HepG2 (cell line): ENCODE data around the gene CCL17. TPM values are rescaled to one million over a fixed set of nuclear protein-coding genes. Genes with fewer than 3 reads are reported as not detected.

Experiments
- AKAP8 ChIP-seq: sonication (generic); formaldehyde crosslinking; IDR thresholded peaks from 2 replicates; pipeline ENCODE4 v1.5.1; 2020; ENCODE audit warnings: mild to moderate bottlenecking, missing genetic modification reagents
- CBFB ChIP-seq: sonication (generic); formaldehyde crosslinking; IDR thresholded peaks from 2 replicates; pipeline ENCODE4 v1.4.0; 2020; ENCODE audit warnings: missing genetic modification reagents
- DNMT3B ChIP-seq: conservative IDR thresholded peaks from 2 replicates; pipeline ENCODE4 v1.6.1; 2016; ENCODE audit warnings: missing biosample characterization, control low read depth
- EP300 ChIP-seq, 3 experiments: sonication (generic) in 1 of 3; formaldehyde crosslinking in 1 of 3; IDR thresholded peaks; 2 replicates each; pipeline versions ENCODE4 v1.5.1 to v1.6.1; 2011 to 2020; ENCODE audit warnings: low read depth in 2 of 3, low read length in 2 of 3, borderline replicate concordance in 1 of 3, improper control_type of control experiment in 1 of 3, mild to moderate bottlenecking in 1 of 3, missing genetic modification reagents in 1 of 3, moderate library complexity in 1 of 3
- GTF2F1 ChIP-seq: fragments of 150-350 bp; IDR thresholded peaks from 2 replicates; pipeline ENCODE4 v1.6.1; 2014; ENCODE audit warnings: low read length
- NFIC ChIP-seq: IDR thresholded peaks from 2 replicates; pipeline ENCODE4 v1.6.1; 2012; ENCODE audit warnings: mild to moderate bottlenecking, low read length, inconsistent platforms
- NONO ChIP-seq, 2 experiments: fragments of 450-650 bp in 1 of 2; sonication (generic) in 1 of 2; formaldehyde crosslinking in 1 of 2; IDR thresholded peaks in 1 of 2; conservative IDR thresholded peaks in 1 of 2; 2 replicates each; pipeline versions ENCODE4 v1.6.1 to v1.8.0; 2017 to 2022; ENCODE audit warnings: mild to moderate bottlenecking in 1 of 2, missing genetic modification reagents in 1 of 2, moderate library complexity in 1 of 2
- PHF5A ChIP-seq: IDR thresholded peaks from one replicate; pipeline ENCODE4 v1.6.1; 2018; ENCODE audit warnings: low read depth, missing genetic modification reagents; ENCODE audit not compliant: unreplicated experiment
- POLR2AphosphoS2 ChIP-seq: IDR thresholded peaks from 2 replicates; pipeline ENCODE4 v1.6.1; 2011; ENCODE audit warnings: low read depth, low read length, improper control_type of control experiment
- POLR2AphosphoS5 ChIP-seq: IDR thresholded peaks from 2 replicates; pipeline ENCODE4 v1.6.1; 2012; ENCODE audit warnings: low read depth, low read length
- ZC3H13 ChIP-seq: sonication (generic); formaldehyde crosslinking; IDR thresholded peaks from 2 replicates; pipeline ENCODE4 v1.8.1; 2023; ENCODE audit warnings: mild to moderate bottlenecking, missing genetic modification reagents, moderate library complexity
- ZFY ChIP-seq: sonication (generic); formaldehyde crosslinking; IDR thresholded peaks from 2 replicates; pipeline ENCODE4 v1.4.0; 2020; ENCODE audit warnings: missing genetic modification reagents
- ZNF333 ChIP-seq: sonication (generic); formaldehyde crosslinking; IDR thresholded peaks from 2 replicates; pipeline ENCODE4 v1.4.0; 2020; ENCODE audit warnings: mild to moderate bottlenecking, missing genetic modification reagents, borderline replicate concordance
- ZNF383 ChIP-seq: sonication (generic); formaldehyde crosslinking; IDR thresholded peaks from 2 replicates; pipeline ENCODE4 v1.4.0; 2020; ENCODE audit warnings: missing genetic modification reagents, mild to moderate bottlenecking, borderline replicate concordance
- ZNF543 ChIP-seq: sonication (generic); formaldehyde crosslinking; IDR thresholded peaks from 2 replicates; pipeline ENCODE4 v1.4.0; 2020; ENCODE audit warnings: mild to moderate bottlenecking, missing genetic modification reagents
- ZNF547 ChIP-seq: sonication (generic); formaldehyde crosslinking; IDR thresholded peaks from 2 replicates; pipeline ENCODE4 v1.5.1; 2020; ENCODE audit warnings: mild to moderate bottlenecking, missing genetic modification reagents
- ZNF564 ChIP-seq: sonication (generic); formaldehyde crosslinking; IDR thresholded peaks from 2 replicates; pipeline ENCODE4 v1.8.1; 2023; ENCODE audit warnings: mild to moderate bottlenecking, missing genetic modification reagents
- ZNF619 ChIP-seq: sonication (generic); formaldehyde crosslinking; IDR thresholded peaks from 2 replicates; pipeline ENCODE4 v1.4.0; 2020; ENCODE audit warnings: mild to moderate bottlenecking, missing genetic modification reagents
- polyA plus RNA-seq, 8 experiments: library from polyadenylated mRNA; depleted of rRNA in 3 of 8; stranded (reverse) in 7 of 8; unstranded in 1 of 8; fragments of >200 nt; fragmentation: Illumina TruSeq in 4 of 8; extraction: Trizol in 4 of 8; gene quantifications; 2 replicates each; pipeline versions ENCODE4 v1.2.1 to v1.2.3, GENCODE V29; 2011 to 2016; ENCODE audit warnings: low read depth in 4 of 8, missing spikeins in 1 of 8, mixed read lengths in 1 of 8; ENCODE audit not compliant: insufficient read depth in 1 of 8
- total RNA-seq, 5 experiments: library from RNA; depleted of rRNA; stranded (reverse); fragments of >200 nt; fragmentation: Illumina TruSeq; extraction: Trizol; gene quantifications; 2 replicates each; pipeline ENCODE4 v1.2.3, GENCODE V29; 2016; ENCODE audit warnings: low read depth in 1 of 5
- TF ChIP-seq, protein P1 (sequence below): sonication (generic); formaldehyde crosslinking; IDR thresholded peaks from 2 replicates; pipeline ENCODE4 v1.5.0; 2020; ENCODE audit warnings: missing genetic modification reagents
- TF ChIP-seq, protein P2 (sequence below): IDR thresholded peaks from 2 replicates; pipeline ENCODE4 v1.6.1; 2016; ENCODE audit warnings: low read depth, missing genetic modification reagents, missing compliant biosample characterization

CCL17 gene
- total and polyA plus RNA-seq, 2 of the 13 experiments (the other 11 are each of a cell fraction or from before 2014, with no cell fraction given) = not detected

DNA sequence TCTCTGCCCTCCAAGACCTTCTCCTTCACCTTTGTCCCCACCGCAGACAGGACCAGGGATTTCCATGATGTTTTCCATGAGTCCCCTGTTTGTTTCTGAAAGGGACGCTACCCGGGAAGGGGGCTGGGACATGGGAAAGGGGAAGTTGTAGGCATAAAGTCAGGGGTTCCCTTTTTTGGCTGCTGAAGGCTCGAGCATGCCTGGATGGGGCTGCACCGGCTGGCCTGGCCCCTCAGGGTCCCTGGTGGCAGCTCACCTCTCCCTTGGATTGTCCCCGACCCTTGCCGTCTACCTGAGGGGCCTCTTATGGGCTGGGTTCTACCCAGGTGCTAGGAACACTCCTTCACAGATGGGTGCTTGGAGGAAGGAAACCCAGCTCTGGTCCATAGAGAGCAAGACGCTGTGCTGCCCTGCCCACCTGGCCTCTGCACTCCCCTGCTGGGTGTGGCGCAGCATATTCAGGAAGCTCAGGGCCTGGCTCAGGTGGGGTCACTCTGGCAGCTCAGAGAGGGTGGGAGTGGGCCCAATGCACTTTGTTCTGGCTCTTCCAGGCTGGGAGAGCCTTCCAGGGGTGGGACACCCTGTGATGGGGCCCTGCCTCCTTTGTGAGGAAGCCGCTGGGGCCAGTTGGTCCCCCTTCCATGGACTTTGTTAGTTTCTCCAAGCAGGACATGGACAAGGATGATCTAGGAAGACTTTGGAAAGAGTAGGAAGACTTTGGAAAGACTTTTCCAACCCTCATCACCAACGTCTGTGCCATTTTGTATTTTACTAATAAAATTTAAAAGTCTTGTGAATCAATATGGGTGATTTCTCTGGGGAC, 20.1 kb upstream of the CCL17 start (continued):
- TF ChIP-seq ZNF383 (0 out of 2 replicates have a peak, but pooled peaks have one; percentile 43), CBFB (CRISPR knock-in tag) (peak; percentile 14; the same call in 1 of the 2 replicates), ZNF619 (peak; percentile 64; the same call in 1 of the 2 replicates), ZNF564 (CRISPR knock-in tag) (no peak), PHF5A (CRISPR knock-in tag) (peak; percentile 25), GTF2F1 (no peak), ZFY (CRISPR knock-in tag) (peak; percentile 26; the same call in 1 of the 2 replicates), ZC3H13 (CRISPR knock-in tag) (peak; percentile 95), NFIC (0 out of 2 replicates have a peak, but pooled peaks have one; percentile 33), POLR2AphosphoS2 (peak; percentile 43), EP300 (IDR thresholded peaks at IDR 0.05; ENCODE audit: low read depth in 2 of 2, low read length in 2 of 2) (no peak), EP300 (CRISPR knock-in tag; IDR thresholded peaks at IDR 0.05; ENCODE audit: borderline replicate concordance) (no peak; the same call in 1 of the 2 replicates), NONO (IDR thresholded peaks at IDR 0.05) (no peak), NONO (CRISPR knock-in tag; conservative IDR thresholded peaks at IDR 0.05) (peak; percentile 88), POLR2AphosphoS5 (peak; percentile 41), AKAP8 (peak; percentile 97), ZNF547 (CRISPR knock-in tag) (peak; percentile 64; the same call in 1 of the 2 replicates), DNMT3B (CRISPR knock-in tag) (0 out of 2 replicates have a peak, but pooled peaks have one; percentile 64), ZNF333 (CRISPR knock-in tag) (peak; percentile 81), ZNF543 (CRISPR knock-in tag) (peak; percentile 57; the same call in 1 of the 2 replicates)
- TF ChIP-seq, protein P1, sequence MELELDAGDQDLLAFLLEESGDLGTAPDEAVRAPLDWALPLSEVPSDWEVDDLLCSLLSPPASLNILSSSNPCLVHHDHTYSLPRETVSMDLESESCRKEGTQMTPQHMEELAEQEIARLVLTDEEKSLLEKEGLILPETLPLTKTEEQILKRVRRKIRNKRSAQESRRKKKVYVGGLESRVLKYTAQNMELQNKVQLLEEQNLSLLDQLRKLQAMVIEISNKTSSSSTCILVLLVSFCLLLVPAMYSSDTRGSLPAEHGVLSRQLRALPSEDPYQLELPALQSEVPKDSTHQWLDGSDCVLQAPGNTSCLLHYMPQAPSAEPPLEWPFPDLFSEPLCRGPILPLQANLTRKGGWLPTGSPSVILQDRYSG (CRISPR knock-in tag) = no peak
- TF ChIP-seq, protein P2, sequence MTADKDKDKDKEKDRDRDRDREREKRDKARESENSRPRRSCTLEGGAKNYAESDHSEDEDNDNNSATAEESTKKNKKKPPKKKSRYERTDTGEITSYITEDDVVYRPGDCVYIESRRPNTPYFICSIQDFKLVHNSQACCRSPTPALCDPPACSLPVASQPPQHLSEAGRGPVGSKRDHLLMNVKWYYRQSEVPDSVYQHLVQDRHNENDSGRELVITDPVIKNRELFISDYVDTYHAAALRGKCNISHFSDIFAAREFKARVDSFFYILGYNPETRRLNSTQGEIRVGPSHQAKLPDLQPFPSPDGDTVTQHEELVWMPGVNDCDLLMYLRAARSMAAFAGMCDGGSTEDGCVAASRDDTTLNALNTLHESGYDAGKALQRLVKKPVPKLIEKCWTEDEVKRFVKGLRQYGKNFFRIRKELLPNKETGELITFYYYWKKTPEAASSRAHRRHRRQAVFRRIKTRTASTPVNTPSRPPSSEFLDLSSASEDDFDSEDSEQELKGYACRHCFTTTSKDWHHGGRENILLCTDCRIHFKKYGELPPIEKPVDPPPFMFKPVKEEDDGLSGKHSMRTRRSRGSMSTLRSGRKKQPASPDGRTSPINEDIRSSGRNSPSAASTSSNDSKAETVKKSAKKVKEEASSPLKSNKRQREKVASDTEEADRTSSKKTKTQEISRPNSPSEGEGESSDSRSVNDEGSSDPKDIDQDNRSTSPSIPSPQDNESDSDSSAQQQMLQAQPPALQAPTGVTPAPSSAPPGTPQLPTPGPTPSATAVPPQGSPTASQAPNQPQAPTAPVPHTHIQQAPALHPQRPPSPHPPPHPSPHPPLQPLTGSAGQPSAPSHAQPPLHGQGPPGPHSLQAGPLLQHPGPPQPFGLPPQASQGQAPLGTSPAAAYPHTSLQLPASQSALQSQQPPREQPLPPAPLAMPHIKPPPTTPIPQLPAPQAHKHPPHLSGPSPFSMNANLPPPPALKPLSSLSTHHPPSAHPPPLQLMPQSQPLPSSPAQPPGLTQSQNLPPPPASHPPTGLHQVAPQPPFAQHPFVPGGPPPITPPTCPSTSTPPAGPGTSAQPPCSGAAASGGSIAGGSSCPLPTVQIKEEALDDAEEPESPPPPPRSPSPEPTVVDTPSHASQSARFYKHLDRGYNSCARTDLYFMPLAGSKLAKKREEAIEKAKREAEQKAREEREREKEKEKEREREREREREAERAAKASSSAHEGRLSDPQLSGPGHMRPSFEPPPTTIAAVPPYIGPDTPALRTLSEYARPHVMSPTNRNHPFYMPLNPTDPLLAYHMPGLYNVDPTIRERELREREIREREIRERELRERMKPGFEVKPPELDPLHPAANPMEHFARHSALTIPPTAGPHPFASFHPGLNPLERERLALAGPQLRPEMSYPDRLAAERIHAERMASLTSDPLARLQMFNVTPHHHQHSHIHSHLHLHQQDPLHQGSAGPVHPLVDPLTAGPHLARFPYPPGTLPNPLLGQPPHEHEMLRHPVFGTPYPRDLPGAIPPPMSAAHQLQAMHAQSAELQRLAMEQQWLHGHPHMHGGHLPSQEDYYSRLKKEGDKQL (CRISPR knock-in tag) = no peak
